ENCODE results near the gene CEP112. TPM values are rescaled to one million over a fixed set of nuclear protein-coding genes. Genes with fewer than 3 reads are reported as not detected.

Gene CEP112
- total and polyA plus RNA-seq, 4 donors = 1.1 to 4.9 (median 1.4) TPM

GRCh38 chr17:65609286-65609685, 582.6 kb downstream of the CEP112 start (continued):
- TF ChIP-seq ZBTB33 (IDR thresholded peaks at IDR 0.05) (no peak), JUND (IDR thresholded peaks at IDR 0.05) (no peak), FOXA1 (IDR thresholded peaks at IDR 0.05) (no peak), RXRA (IDR thresholded peaks at IDR 0.05) (no peak)

- H3K9me3 ChIP-seq (ENCODE audit: control insufficient read depth in 4 of 4, low read length in 3 of 4) = no peaks in the 10 kb centered on the region
- no peak for DNase-seq (ENCODE audit: low spot score)
- no peak for TF ChIP-seq HNF4A (conservative IDR thresholded peaks at IDR 0.05)
- TF ChIP-seq EGR1 (IDR thresholded peaks at IDR 0.05; ENCODE audit: low read depth in 2 of 2) = no peak
- TF ChIP-seq SP1 (IDR thresholded peaks at IDR 0.05) = no peak
- no peak for TF ChIP-seq TAF1 (conservative IDR thresholded peaks at IDR 0.05)
- TF ChIP-seq RAD21 (IDR thresholded peaks at IDR 0.05) = no peak
- no peak for TF ChIP-seq JUND (IDR thresholded peaks at IDR 0.05)
- no peak for TF ChIP-seq FOXA2 (IDR thresholded peaks at IDR 0.05)
- TF ChIP-seq RXRA (IDR thresholded peaks at IDR 0.05) = no peak
- no peak for TF ChIP-seq HNF4G (IDR thresholded peaks at IDR 0.05)
- no peak overlapping the region for H3K9ac ChIP-seq (ENCODE audit: low read depth in 1 of 2, low read length in 2 of 2)
- WGBS = 67% methylated on average over 4 of the region's 4 CpGs
- no peaks in the 10 kb centered on the region for H3K36me3 ChIP-seq (ENCODE audit: control insufficient read depth in 4 of 4, insufficient read depth in 3 of 4, low read depth in 1 of 4, low read length in 3 of 4)
- H3K27ac ChIP-seq (ENCODE audit: low read depth in 1 of 2, low read length in 2 of 2) = no peak overlapping the region
- no peaks in the 10 kb centered on the region for H3K4me1 ChIP-seq (ENCODE audit: control insufficient read depth in 4 of 4, insufficient read depth in 4 of 4, low read length in 3 of 4)
- no peak overlapping the region for H3K4me3 ChIP-seq (ENCODE audit: low read depth in 1 of 3, low read length in 3 of 3)
- no peaks in the 10 kb centered on the region for H3K27me3 ChIP-seq (ENCODE audit: control insufficient read depth in 4 of 4, insufficient read depth in 4 of 4, low read length in 3 of 4)
These were observed 587.9 kb downstream of the CEP112 start for GRCh38 chr17:65604070-65604469.

GRCh38 chr17:65601881-65602280, 590.1 kb downstream of the CEP112 start:
- 82% methylated on average over 2 of the region's 2 CpGs for WGBS
- no peak for DNase-seq (ENCODE audit: low spot score)
- Histone ChIP-seq H3K27ac (ENCODE audit: low read depth in 1 of 2, low read length in 2 of 2) (no peak overlapping the region), H3K4me1 (ENCODE audit: control insufficient read depth in 4 of 4, insufficient read depth in 4 of 4, low read length in 3 of 4) (no peaks in the 10 kb centered on the region), H3K4me3 (ENCODE audit: low read depth in 1 of 3, low read length in 3 of 3) (no peak overlapping the region), H3K36me3 (ENCODE audit: control insufficient read depth in 4 of 4, insufficient read depth in 3 of 4, low read depth in 1 of 4, low read length in 3 of 4) (peaks cover 0 to 2% (median 0%) of the 10 kb centered on the region in 4 donors), H3K27me3 (ENCODE audit: control insufficient read depth in 4 of 4, insufficient read depth in 4 of 4, low read length in 3 of 4) (no peaks in the 10 kb centered on the region), H3K9ac (ENCODE audit: low read depth in 1 of 2, low read length in 2 of 2) (no peak overlapping the region), H3K9me3 (ENCODE audit: control insufficient read depth in 4 of 4, low read length in 3 of 4) (no peaks in the 10 kb centered on the region)
- no peak for TF ChIP-seq HNF4G (IDR thresholded peaks at IDR 0.05)
- no peak for TF ChIP-seq RXRA (IDR thresholded peaks at IDR 0.05)
- no peak for TF ChIP-seq FOXA2 (IDR thresholded peaks at IDR 0.05)
- TF ChIP-seq GABPA (IDR thresholded peaks at IDR 0.05 in 1 of 2, conservative IDR thresholded peaks at IDR 0.05 in 1 of 2) = no peak
- TF ChIP-seq ZBTB33 (IDR thresholded peaks at IDR 0.05) = no peak
- no peak for TF ChIP-seq FOXA1 (IDR thresholded peaks at IDR 0.05)
- TF ChIP-seq REST (IDR thresholded peaks at IDR 0.05) = no peak
- TF ChIP-seq CTCF (IDR thresholded peaks at IDR 0.05; ENCODE audit: low read depth, low read length, missing input control) = no peak
- TF ChIP-seq ATF3 (IDR thresholded peaks at IDR 0.05) = no peak
- no peak for TF ChIP-seq TAF1 (conservative IDR thresholded peaks at IDR 0.05)
- no peak for TF ChIP-seq NR2F2 (IDR thresholded peaks at IDR 0.05)
- TF ChIP-seq SP1 (IDR thresholded peaks at IDR 0.05) = no peak
- no peak for TF ChIP-seq YY1 (IDR thresholded peaks at IDR 0.05)
- TF ChIP-seq HNF4A (conservative IDR thresholded peaks at IDR 0.05) = no peak
- TF ChIP-seq RAD21 (IDR thresholded peaks at IDR 0.05) = no peak
- no peak for TF ChIP-seq JUND (IDR thresholded peaks at IDR 0.05)
- TF ChIP-seq EGR1 (IDR thresholded peaks at IDR 0.05; ENCODE audit: low read depth in 2 of 2) = no peak
- no peak for TF ChIP-seq MAX (IDR thresholded peaks at IDR 0.05)

Measured in liver (tissue), 9 donors.